K562 (cell line): ENCODE measurements around the gene TMED4. TPM values are rescaled to one million over a fixed set of nuclear protein-coding genes. Genes with fewer than 3 reads are reported as not detected.

Experiments
- ATAC-seq: fragments of 200-7000 bp; cut with Tn5 transposase; 3 replicates; pipeline ENCODE4 v1.9.1; 2020; ENCODE audit warnings: moderate library complexity
- BruUV-seq: library from RNA; stranded (reverse); fragments of 400-500 nt; replicated peaks from 2 replicates; lab custom pipeline; 2021; lab: Mats Ljungman, UMichigan
- CTCF ChIA-PET: fragments of 300-600 bp; formaldehyde crosslinking; extraction: SDS; loops from one replicate; lab custom pipeline; 2021; ENCODE audit warnings: low intra/inter-chr PET ratio; lab: Yijun Ruan, JAX
- POLR2A ChIA-PET: fragments of 300-600, 350-650 bp; sonication (Branson Sonifier 250); formaldehyde crosslinking; extraction: SDS; loops from one replicate; lab custom pipeline; 2021; ENCODE audit warnings: antibody characterized with exemption, inconsistent platforms; lab: Yijun Ruan, JAX
- DNase-seq, 4 experiments: peaks; one replicate each; pipeline versions ENCODE4 v3.0.0 to v3.0.0-alpha.2; 2011 to 2018; ENCODE audit warnings: low spot score in 3 of 4, mixed read lengths in 3 of 4; ENCODE audit errors: extremely low read depth in 1 of 4
- FAIRE-seq: peaks from 2 replicates; lab custom pipeline; 2011; peaks lifted over from hg19 to GRCh38; lab: Jason Lieb, UNC
- H2AFZ ChIP-seq: 2 replicates; pipeline ENCODE4 v1.6.0; 2011; ENCODE audit warnings: low read depth, low read length, control low read depth, inconsistent platforms
- H3K27ac ChIP-seq: fragments of 200-600 bp; 3 replicates; pipeline ENCODE4 v1.8.0; 2011; ENCODE audit warnings: low read depth, mild to moderate bottlenecking, control low read depth, inconsistent platforms, low read length, moderate library complexity, mixed read lengths; ENCODE audit errors: extremely low read depth
- H3K27me3 ChIP-seq, 2 experiments: fragments of 300-600 bp in 1 of 2; 2 replicates in 1 of 2; 3 replicates in 1 of 2; pipeline versions ENCODE4 v1.6.0 to v1.8.0; 2011; ENCODE audit warnings: inconsistent platforms in 2 of 2, low read length in 2 of 2, mild to moderate bottlenecking in 1 of 2, mixed read lengths in 1 of 2, moderate library complexity in 1 of 2; ENCODE audit not compliant: control insufficient read depth in 2 of 2, insufficient read depth in 2 of 2
- H3K36me3 ChIP-seq: fragments of 300-600 bp; 3 replicates; pipeline ENCODE4 v1.8.0; 2011; ENCODE audit warnings: mild to moderate bottlenecking, low read length, inconsistent platforms; ENCODE audit not compliant: control insufficient read depth, insufficient read depth
- H3K4me1 ChIP-seq, 2 experiments: fragments of 200-600 bp in 1 of 2; replicated peaks in 1 of 2; 2 replicates in 1 of 2; 3 replicates in 1 of 2; pipeline versions ENCODE4 v1.5.1 to v1.8.0; 2011; ENCODE audit warnings: inconsistent platforms in 2 of 2, low read length in 2 of 2, mild to moderate bottlenecking in 1 of 2, mixed read lengths in 1 of 2, moderate library complexity in 1 of 2; ENCODE audit not compliant: control insufficient read depth in 2 of 2, insufficient read depth in 2 of 2
- H3K4me2 ChIP-seq: 2 replicates; pipeline ENCODE4 v1.6.1; 2011; ENCODE audit warnings: low read length, control low read depth, inconsistent platforms, mixed read lengths; ENCODE audit not compliant: insufficient read depth
- H3K4me3 ChIP-seq: fragments of 200-600 bp; sonication (generic), shearing (Covaris generic); 2 replicates; pipeline ENCODE4 v1.5.1; 2016; ENCODE audit warnings: control low read depth, inconsistent platforms
- H3K79me2 ChIP-seq: fragments of 200-600 bp; 3 replicates; pipeline ENCODE4 v1.8.0; 2011; ENCODE audit warnings: low read length, inconsistent platforms; ENCODE audit not compliant: control insufficient read depth, insufficient read depth
- H3K9ac ChIP-seq, 2 experiments: 2 replicates each; pipeline versions ENCODE4 v1.6.0 to v1.6.1; 2011; ENCODE audit warnings: low read depth in 2 of 2, low read length in 2 of 2, control low read depth in 1 of 2, inconsistent platforms in 1 of 2, mild to moderate bottlenecking in 1 of 2, mixed read lengths in 1 of 2; ENCODE audit not compliant: insufficient read depth in 1 of 2
- H3K9me1 ChIP-seq: one replicate; pipeline ENCODE4 v1.6.0; 2011; ENCODE audit warnings: inconsistent platforms, mild to moderate bottlenecking, low read length, moderate library complexity; ENCODE audit not compliant: control insufficient read depth, insufficient read depth
- H3K9me3 ChIP-seq: replicated peaks from 2 replicates; pipeline ENCODE4 v1.5.1; 2011; ENCODE audit warnings: low read depth, low read length, inconsistent platforms; ENCODE audit not compliant: control insufficient read depth, insufficient read depth
- H4K20me1 ChIP-seq: replicated peaks from 2 replicates; pipeline ENCODE4 v1.6.1; 2011; ENCODE audit warnings: low read length, inconsistent platforms, mixed read lengths; ENCODE audit not compliant: control insufficient read depth, insufficient read depth
- CBFA2T2 ChIP-seq: fragments of 450-650 bp; conservative IDR thresholded peaks from 2 replicates; pipeline ENCODE4 v1.6.1; 2017; ENCODE audit warnings: mild to moderate bottlenecking
- FOXJ2 ChIP-seq: fragments of 200-800 bp; sonication (Bioruptor generic); IDR thresholded peaks from 2 replicates; pipeline ENCODE4 v1.6.1; 2016; ENCODE audit warnings: missing genetic modification characterization, missing compliant biosample characterization
- FOXK2 ChIP-seq, 2 experiments: fragments of 450-650 bp; IDR thresholded peaks in 1 of 2; conservative IDR thresholded peaks in 1 of 2; 2 replicates each; pipeline ENCODE4 v1.6.1; 2016; ENCODE audit warnings: low read depth in 2 of 2, mild to moderate bottlenecking in 1 of 2
- MTA3 ChIP-seq: fragments of 450-650 bp; formaldehyde crosslinking; IDR thresholded peaks from 2 replicates; pipeline ENCODE4 v1.6.1; 2017; ENCODE audit warnings: mild to moderate bottlenecking, borderline replicate concordance
- NCOA4 ChIP-seq: fragments of 450-650 bp; IDR thresholded peaks from 2 replicates; pipeline ENCODE4 v1.6.1; 2018; ENCODE audit warnings: mild to moderate bottlenecking; ENCODE audit not compliant: partially characterized antibody
- RAD51 ChIP-seq: fragments of 450-650 bp; IDR thresholded peaks from 2 replicates; pipeline ENCODE4 v1.7.1; 2016; ENCODE audit warnings: low read depth, mild to moderate bottlenecking, borderline replicate concordance
- TFE3 ChIP-seq: fragments of 450-650 bp; formaldehyde crosslinking; IDR thresholded peaks from 2 replicates; pipeline ENCODE4 v1.4.0; 2020; ENCODE audit warnings: mild to moderate bottlenecking, mixed read lengths
- TOE1 ChIP-seq, 2 experiments: fragments of 450-650 bp in 1 of 2; sonication (generic) in 1 of 2; formaldehyde crosslinking in 1 of 2; IDR thresholded peaks; 2 replicates each; pipeline versions ENCODE4 v1.7.1 to v1.8.0; 2016 to 2022; ENCODE audit warnings: borderline replicate concordance in 2 of 2, mild to moderate bottlenecking in 2 of 2, antibody characterized with exemption in 1 of 2, inconsistent platforms in 1 of 2, low read depth in 1 of 2, missing genetic modification reagents in 1 of 2, moderate library complexity in 1 of 2
- USF1 ChIP-seq: sonication (generic); formaldehyde crosslinking; IDR thresholded peaks from 2 replicates; pipeline ENCODE4 v1.9.0; 2022; ENCODE audit warnings: mild to moderate bottlenecking, missing genetic modification reagents
- USF2 ChIP-seq: sonication (generic); formaldehyde crosslinking; IDR thresholded peaks from 2 replicates; pipeline ENCODE4 v1.5.0; 2020; ENCODE audit warnings: missing genetic modification reagents
- WGBS: fragments of 100-300 bp; shearing (Covaris generic); methylation state at CpG from one replicate; pipeline ENCODE4 v1.1.6; 2016; ENCODE audit warnings: low coverage, mixed read lengths; ENCODE audit not compliant: insufficient coverage; ENCODE audit errors: missing lambda C conversion rate; 5-methylcytosine and 5-hydroxymethylcytosine counted together
- in situ Hi-C: fragments of 300-500 bp; cut with MboI; formaldehyde crosslinking; loops from 4 replicates; pipeline ENCODE4 v1.15.0; 2018; ENCODE audit warnings: inconsistent platforms, mixed read lengths
- intact Hi-C: fragments of 100-400 bp; cut with micrococcal nuclease; formaldehyde crosslinking; loops from 2 replicates; pipeline ENCODE4 v1.14.2; 2022
- polyA plus RNA-seq, 8 experiments: library from polyadenylated mRNA; depleted of rRNA in 4 of 8; stranded (reverse) in 5 of 8; unstranded in 3 of 8; fragments of >200 nt; fragmentation: Nextera tagmentation in 2 of 8; fragmentation: Illumina TruSeq in 1 of 8; extraction: Ambion mirVana in 2 of 8; extraction: Trizol in 1 of 8; gene quantifications; 2 replicates each; pipeline versions ENCODE4 v1.2.1 to v1.2.3, GENCODE V29; 2011 to 2014; ENCODE audit warnings: inconsistent platforms in 1 of 8, missing spikeins in 1 of 8
- total RNA-seq, 7 experiments: library from RNA; depleted of rRNA in 6 of 7; stranded (reverse); fragments of >200 nt in 6 of 7; fragmentation: Illumina TruSeq in 2 of 7; extraction: Trizol in 2 of 7; gene quantifications; 2 replicates each; pipeline versions ENCODE4 v1.2.1 to v1.2.3, GENCODE V29; 2011 to 2021; ENCODE audit warnings: low replicate concordance in 1 of 7

Gene TMED4
- total and polyA plus RNA-seq, 9 of the 15 experiments (the other 6 are each of a cell fraction or from before 2014, with no cell fraction given), result 20.3 to 64.0 (median 42.1) TPM

DNA sequence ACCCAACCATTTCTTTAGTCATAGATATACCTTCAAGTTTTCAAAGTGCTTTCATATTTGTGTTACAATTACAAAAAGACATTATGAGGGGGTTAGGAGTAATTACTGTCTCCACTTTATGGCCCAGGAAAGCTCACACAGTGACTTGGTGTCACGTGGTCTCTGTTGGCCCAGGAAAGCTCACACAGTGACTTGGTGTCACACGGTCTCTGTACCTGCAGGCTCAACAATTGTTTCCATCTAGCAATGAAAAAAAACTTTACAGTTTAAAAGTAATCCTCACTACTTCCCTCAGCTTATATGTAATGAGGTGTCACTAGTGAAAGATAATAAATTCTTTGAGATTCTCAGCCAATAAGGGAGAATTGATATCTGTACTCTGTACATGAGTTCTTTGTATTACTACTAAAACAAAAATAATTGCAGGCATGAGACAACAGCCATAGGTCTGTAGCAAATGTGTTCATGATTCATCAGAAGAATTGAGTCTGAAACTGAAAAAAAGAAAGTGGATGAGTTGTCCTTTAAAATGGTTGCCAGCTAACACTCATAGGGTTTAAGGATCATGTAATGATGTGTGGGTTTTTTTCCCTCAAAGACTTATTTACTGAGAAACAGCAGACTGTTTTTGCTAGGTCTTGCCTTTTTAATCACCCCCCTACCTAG is 35.3 kb upstream of the TMED4 start:
- Histone ChIP-seq H3K79me2 (peaks cover 97% of the 10 kb centered on the region), H3K27me3 (no peaks in the 10 kb centered on the region), H3K27ac (0 out of 3 replicates have a peak overlapping the region, but pooled peaks have one; percentile 21), H3K36me3 (peaks cover 17% of the 10 kb centered on the region; the same call in 2 of the 3 replicates), H3K4me1 (peaks cover 0 to 34% of the 10 kb centered on the region in 2 experiments; a peak in 3 of 5 replicates), H4K20me1 (peaks cover 11% of the 10 kb centered on the region), H2AFZ (no peak overlapping the region), H3K9me1 (no peaks in the 10 kb centered on the region)
- peak; percentile 51 for ATAC-seq
- BruUV-seq, result no TSS peak
- DNase-seq, result peak in 1 of 4 experiments; percentile 31
- in situ Hi-C loops, result no loop called here
- POLR2A ChIA-PET, result interaction anchor here (0.9 to 1.4 kb wide), 4 partner anchors 9 to 18 kb away, joined by 3 to 4 read pairs (median 4); partner anchors contain the start of gene OGDH
- WGBS, result 24% methylated on average over 2 of the region's 2 CpGs
- FAIRE-seq, result no peak
- no peak for TF ChIP-seq NCOA4
- TF ChIP-seq FOXK2 (conservative IDR thresholded peaks at IDR 0.05 in 1 of 2, IDR thresholded peaks at IDR 0.05 in 1 of 2; ENCODE audit: low read depth in 2 of 2), result 0 out of 4 replicates have a peak, but pooled peaks of 1 of the 2 experiments have one; percentile 16
- TF ChIP-seq USF1 (CRISPR knock-in tag), result peak; percentile 70
- TF ChIP-seq TFE3 (CRISPR knock-in tag), result peak; percentile 93
- peak; percentile 86; the same call in 1 of the 2 replicates for TF ChIP-seq TOE1 (IDR thresholded peaks at IDR 0.05; ENCODE audit: borderline replicate concordance)
- TF ChIP-seq TOE1 (CRISPR knock-in tag; IDR thresholded peaks at IDR 0.05; ENCODE audit: borderline replicate concordance, low read depth), result no peak
- peak; percentile 88 for TF ChIP-seq RAD51
- TF ChIP-seq CBFA2T2, result peak; percentile 47
- TF ChIP-seq MTA3, result no peak
- peak; percentile 59 for TF ChIP-seq USF2 (CRISPR knock-in tag)
- 0 out of 2 replicates have a peak, but pooled peaks have one; percentile 34 for TF ChIP-seq FOXJ2 (tag)
- TF ChIP-seq, all 486 proteins: peak for 8
- Histone ChIP-seq H3K4me3 (no peak overlapping the region), H3K9ac (no peak overlapping the region), H3K4me2 (no peak overlapping the region), H3K9me3 (no peaks in the 10 kb centered on the region)
- CTCF ChIA-PET, result no interaction called here
- intact Hi-C loops, result no loop called here
